ENCODE data around the gene CPNE6. TPM values are rescaled to one million over a fixed set of nuclear protein-coding genes. Genes with fewer than 3 reads are reported as not detected.

The CPNE6 gene
- polyA plus RNA-seq, 3 donors, result not detected

DNA sequence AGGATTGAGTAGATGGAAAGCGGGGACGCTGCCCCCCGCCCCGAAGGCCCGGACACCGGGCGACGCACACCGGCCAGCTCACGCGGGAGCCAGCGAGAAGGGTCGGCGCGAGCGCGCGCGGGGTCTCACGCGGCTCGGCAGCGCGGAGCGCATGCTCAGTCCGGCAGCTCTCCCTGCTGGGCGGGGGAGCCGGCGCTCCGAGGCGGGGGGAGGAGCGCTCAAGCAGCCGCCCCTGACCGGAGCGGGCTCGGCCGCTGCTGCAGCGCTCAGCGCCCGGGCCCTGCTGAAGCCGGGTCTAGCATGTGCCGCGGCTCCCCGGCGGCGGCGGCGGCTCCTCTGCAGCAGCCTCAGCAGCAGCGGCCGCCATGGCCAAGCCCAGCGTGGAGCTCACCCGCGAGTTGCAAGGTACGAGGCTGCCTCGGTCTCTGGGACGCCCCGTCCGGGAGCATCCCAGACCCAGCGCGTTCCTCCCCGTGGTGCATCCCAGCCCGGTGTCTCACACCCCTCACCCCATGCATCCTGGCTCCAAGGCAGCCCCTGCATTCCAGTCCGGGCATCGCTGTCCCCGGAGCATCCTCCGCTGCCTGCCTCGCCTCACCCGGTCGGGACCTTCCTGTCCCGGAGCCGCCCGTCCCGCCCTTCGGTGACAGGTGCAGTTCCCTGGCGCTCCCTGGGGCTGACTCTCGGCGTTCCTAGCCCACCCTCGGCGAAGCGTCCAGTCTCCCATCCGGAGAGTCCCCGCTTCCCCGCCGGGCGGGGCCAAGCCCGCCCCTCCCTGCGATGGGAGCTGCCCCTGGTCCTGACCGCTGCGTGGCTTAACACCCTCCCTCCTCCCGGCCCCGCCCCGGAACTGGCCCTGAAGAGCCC lies 19.3 kb upstream of the CPNE6 start, which contains the start of gene CARMIL3:
CARMIL3 (plus strand) TSS at position 221 of the 867 bp plus-strand sequence; CDS start at position 366, 145 bp downstream.
- Histone ChIP-seq H3K27ac (ENCODE audit: low read depth in 1 of 2, low read length in 2 of 2) (peak within 1 kb of the TSS in 1 of 2 donors; percentile 48), H2AFZ (ENCODE audit: insufficient read depth, low read depth, low read length, poor library complexity, severe bottlenecking) (peak within 1 kb of the TSS; percentile 95), H3K9me3 (replicated peaks in 1 of 2; ENCODE audit: control insufficient read depth in 1 of 2, insufficient read depth in 1 of 2, low read length in 2 of 2) (no peaks in the 10 kb centered on the region), H3K27me3 (ENCODE audit: control insufficient read depth in 2 of 2, insufficient read depth in 2 of 2, low read length in 2 of 2) (peaks cover 0 to 19% of the 10 kb centered on the region in 2 donors), H3K36me3 (replicated peaks in 1 of 2; ENCODE audit: control insufficient read depth in 1 of 2, insufficient read depth in 2 of 2, low read length in 2 of 2) (no peaks in the 10 kb centered on the region), H3K4me1 (ENCODE audit: control insufficient read depth in 1 of 2, insufficient read depth in 2 of 2, low read length in 2 of 2) (peaks cover 39 to 47% of the 10 kb centered on the region in 2 donors), H3K79me2 (ENCODE audit: insufficient read depth, low read length) (no peaks in the 10 kb centered on the region), H3K4me3 (replicated peaks in 1 of 3; ENCODE audit: low read depth in 2 of 3, low read length in 3 of 3) (peak within 1 kb of the TSS; percentile 59 to 86 (median 60)), H3K4me2 (replicated peaks; ENCODE audit: extremely low read depth, low read length, poor library complexity, severe bottlenecking) (peak within 1 kb of the TSS; percentile 100), H3K9ac (ENCODE audit: insufficient read depth, low read length, poor library complexity, severe bottlenecking) (peak within 1 kb of the TSS; percentile 59), H4K20me1 (ENCODE audit: insufficient read depth, low read length) (no peaks in the 10 kb centered on the region)
- Mint-ChIP-seq H3K27ac (peak within 1 kb of the TSS in 4 of 7 donors; percentile 23 to 49 (median 40)), H3K27me3 (ENCODE audit: low read depth in 3 of 3) (peaks cover 13 to 38% (median 22%) of the 10 kb centered on the region in 3 donors), H3K36me3 (peaks cover 0 to 2% of the 10 kb centered on the region in 2 donors), H3K9me3 (peaks cover 0 to 3% (median 0%) of the 10 kb centered on the region in 7 donors), H3K4me1 (peaks cover 46% of the 10 kb centered on the region), H3K4me3 (peak within 1 kb of the TSS; percentile 85 to 90)
- peak; percentile 23 to 51 (median 40) for DNase-seq
- intact Hi-C loops (cut with micrococcal nuclease), result no loop called here
- TF ChIP-seq CTCF (IDR thresholded peaks at IDR 0.05), result no peak
- WGBS (ENCODE audit: insufficient coverage), result under 1% methylated on average over 88 of the region's 92 CpGs

DNA sequence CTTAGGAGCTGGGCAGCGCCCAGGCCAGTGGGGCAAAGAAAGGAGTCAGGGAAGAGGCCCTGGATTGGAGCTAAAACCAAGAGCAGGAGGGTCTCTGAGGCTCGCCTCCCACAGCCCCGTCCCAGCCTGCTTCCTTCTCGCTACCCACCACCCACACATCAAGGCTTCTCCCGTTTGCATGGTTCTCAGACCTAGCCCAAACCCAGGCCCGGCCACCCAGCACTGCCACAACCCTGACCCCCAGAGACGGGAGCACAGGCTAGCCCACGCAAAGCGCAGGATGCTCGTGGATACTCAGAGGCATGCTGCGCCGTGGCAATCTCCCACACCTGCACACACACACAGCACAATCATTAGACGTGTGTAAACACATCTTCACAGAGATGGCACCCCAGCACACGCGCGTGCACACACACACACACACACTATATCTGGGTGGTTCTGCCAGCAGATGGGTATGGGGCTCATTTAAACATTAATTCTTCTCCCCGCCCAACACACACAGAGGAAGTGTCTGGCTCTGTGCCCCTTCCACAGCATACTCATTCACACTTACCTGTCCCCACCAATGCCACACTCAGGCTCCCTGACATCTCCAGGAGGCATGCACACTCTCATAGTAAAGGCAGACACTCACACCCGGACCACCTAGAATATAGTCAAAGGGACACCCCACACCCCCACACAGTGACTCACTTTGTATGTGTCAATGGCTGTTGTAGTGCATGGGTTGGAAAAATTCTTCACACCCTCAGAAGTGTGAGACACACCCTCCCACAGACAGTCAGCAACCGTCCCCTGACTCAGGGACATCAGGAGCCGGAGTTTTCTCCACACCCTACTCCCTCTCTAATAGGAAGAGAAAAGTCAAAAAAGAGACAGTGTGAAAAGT lies 18.5 kb upstream of the CPNE6 start:
- 71% methylated on average over 16 of the region's 20 CpGs for WGBS (ENCODE audit: insufficient coverage)
- Mint-ChIP-seq H3K27me3 (ENCODE audit: low read depth in 3 of 3) (peaks cover 13 to 38% (median 23%) of the 10 kb centered on the region in 3 donors), H3K4me1 (peaks cover 43% of the 10 kb centered on the region), H3K9me3 (peaks cover 0 to 3% (median 0%) of the 10 kb centered on the region in 7 donors), H3K27ac (peak overlapping the region in 1 of 7 donors; percentile 41), H3K36me3 (peaks cover 0 to 2% of the 10 kb centered on the region in 2 donors), H3K4me3 (peak overlapping the region; percentile 77 to 81)
- Histone ChIP-seq H3K9me3 (replicated peaks in 1 of 2; ENCODE audit: control insufficient read depth in 1 of 2, insufficient read depth in 1 of 2, low read length in 2 of 2) (no peaks in the 10 kb centered on the region), H3K79me2 (ENCODE audit: insufficient read depth, low read length) (no peaks in the 10 kb centered on the region), H3K4me2 (replicated peaks; ENCODE audit: extremely low read depth, low read length, poor library complexity, severe bottlenecking) (peak overlapping the region; percentile 100), H3K27ac (ENCODE audit: low read depth in 1 of 2, low read length in 2 of 2) (no peak overlapping the region), H3K4me1 (ENCODE audit: control insufficient read depth in 1 of 2, insufficient read depth in 2 of 2, low read length in 2 of 2) (peaks cover 36 to 43% of the 10 kb centered on the region in 2 donors), H3K36me3 (replicated peaks in 1 of 2; ENCODE audit: control insufficient read depth in 1 of 2, insufficient read depth in 2 of 2, low read length in 2 of 2) (no peaks in the 10 kb centered on the region), H3K9ac (ENCODE audit: insufficient read depth, low read length, poor library complexity, severe bottlenecking) (peak overlapping the region; percentile 59), H3K4me3 (replicated peaks in 1 of 3; ENCODE audit: low read depth in 2 of 3, low read length in 3 of 3) (peak overlapping the region in 1 of 3 experiments; percentile 86), H4K20me1 (ENCODE audit: insufficient read depth, low read length) (no peaks in the 10 kb centered on the region), H3K27me3 (ENCODE audit: control insufficient read depth in 2 of 2, insufficient read depth in 2 of 2, low read length in 2 of 2) (peaks cover 0 to 19% of the 10 kb centered on the region in 2 donors), H2AFZ (ENCODE audit: insufficient read depth, low read depth, low read length, poor library complexity, severe bottlenecking) (peak overlapping the region; percentile 95)
- no peak for TF ChIP-seq CTCF (IDR thresholded peaks at IDR 0.05)
- intact Hi-C loops (cut with micrococcal nuclease), result no loop called here
- peak in 1 of 3 donors; percentile 37 for DNase-seq
